Germinal center (tissue), 1 donor: ENCODE results near the gene CACNA1B.
"Not testable (repeated sequence)": the region's sequence is repeated elsewhere in the genome, so short reads cannot be mapped to it uniquely, and the experiment has no call there.

ENCODE experiments used
- DNase-seq: peaks from one replicate; pipeline ENCODE4 v3.0.0; 2012; ENCODE audit warnings: mixed read lengths, low spot score

CACNA1B gene

DNA sequence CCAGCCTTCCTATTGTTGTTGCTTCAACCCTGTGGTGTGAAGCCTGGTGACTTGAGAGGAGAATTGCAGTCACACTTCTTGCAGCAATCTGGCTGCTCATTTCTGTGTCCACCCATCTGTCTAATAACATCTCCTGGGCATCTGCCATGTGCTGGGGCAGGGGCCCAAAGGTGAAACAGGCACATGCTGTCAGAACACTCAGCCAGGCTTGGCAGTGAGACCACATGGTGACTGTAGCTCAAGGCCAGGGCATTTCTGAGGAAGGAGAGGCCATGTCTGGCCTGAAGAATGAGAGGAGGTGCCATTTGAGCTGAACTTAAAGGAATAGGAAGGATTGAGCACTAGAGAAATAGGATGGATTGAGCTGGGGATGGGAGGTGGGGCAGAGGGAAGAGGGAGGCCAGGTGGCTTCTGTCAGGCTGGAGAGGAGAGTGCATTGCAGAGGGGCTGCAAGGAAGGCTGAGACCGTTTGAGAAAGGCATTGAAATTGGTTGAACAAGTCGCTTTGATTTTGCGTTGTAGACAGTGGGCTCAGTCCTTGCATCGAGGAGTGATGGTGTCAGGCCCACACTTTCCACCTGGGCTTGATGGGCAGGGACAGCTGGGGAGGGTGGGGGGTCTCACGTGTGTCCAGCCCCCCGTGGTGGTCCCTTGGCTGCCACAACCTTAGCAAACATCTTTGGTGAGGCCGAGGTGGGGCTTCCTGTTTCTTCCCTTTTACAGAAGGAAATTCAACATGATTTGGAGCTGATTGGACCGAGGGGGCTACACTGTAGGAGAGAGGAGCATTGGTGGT lies 222.4 kb downstream of the CACNA1B start:
- no peak for DNase-seq

GRCh38 chr9:138100711-138101350 lies 223.2 kb downstream of the CACNA1B start:
- DNase-seq: no peak

- no peak for DNase-seq
These were observed 224.1 kb downstream of the CACNA1B start for GRCh38 chr9:138101444-138102234.

- no peak for DNase-seq
These were observed 224.9 kb downstream of the CACNA1B start for GRCh38 chr9:138102246-138103051.

DNA sequence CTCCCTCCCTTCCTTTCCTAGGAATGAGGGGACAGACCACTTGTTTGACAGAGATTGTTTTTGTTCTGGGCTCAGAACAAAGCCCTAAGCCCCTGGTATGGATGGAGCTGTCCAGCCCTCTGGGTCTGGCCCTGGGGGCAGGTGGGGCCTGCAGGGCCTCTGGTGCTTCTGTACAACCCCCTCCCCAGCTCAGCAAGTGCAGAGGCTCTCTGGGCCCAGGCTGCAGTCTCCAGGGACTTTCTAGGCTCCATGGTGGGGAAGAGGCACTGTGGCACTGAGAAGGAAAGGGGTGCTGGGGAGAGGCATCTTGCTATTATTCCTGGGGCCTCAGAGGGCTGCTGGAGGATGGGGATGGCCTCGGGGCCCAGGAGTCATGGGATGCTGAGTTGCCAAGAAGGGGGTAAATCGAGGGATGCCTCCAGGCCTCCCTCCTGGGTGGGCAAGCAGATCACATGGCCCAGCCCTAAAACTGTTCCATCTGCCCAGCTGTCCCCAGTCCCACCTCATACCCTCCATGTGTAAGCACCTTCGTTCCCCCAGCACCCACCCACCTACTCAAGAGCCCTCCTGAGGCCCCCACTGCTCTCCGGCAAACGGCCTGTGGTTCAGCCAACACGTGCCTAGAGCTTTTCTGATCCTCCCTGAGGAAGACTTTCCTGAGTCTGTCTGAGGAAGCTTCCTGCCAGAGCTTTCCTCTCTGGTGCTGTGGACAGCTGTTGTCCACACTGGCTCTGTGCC lies 225.7 kb downstream of the CACNA1B start:
- no peak for DNase-seq

GRCh38 chr9:138103849-138104206 lies 226.2 kb downstream of the CACNA1B start:
- peak; percentile 1 for DNase-seq

DNA sequence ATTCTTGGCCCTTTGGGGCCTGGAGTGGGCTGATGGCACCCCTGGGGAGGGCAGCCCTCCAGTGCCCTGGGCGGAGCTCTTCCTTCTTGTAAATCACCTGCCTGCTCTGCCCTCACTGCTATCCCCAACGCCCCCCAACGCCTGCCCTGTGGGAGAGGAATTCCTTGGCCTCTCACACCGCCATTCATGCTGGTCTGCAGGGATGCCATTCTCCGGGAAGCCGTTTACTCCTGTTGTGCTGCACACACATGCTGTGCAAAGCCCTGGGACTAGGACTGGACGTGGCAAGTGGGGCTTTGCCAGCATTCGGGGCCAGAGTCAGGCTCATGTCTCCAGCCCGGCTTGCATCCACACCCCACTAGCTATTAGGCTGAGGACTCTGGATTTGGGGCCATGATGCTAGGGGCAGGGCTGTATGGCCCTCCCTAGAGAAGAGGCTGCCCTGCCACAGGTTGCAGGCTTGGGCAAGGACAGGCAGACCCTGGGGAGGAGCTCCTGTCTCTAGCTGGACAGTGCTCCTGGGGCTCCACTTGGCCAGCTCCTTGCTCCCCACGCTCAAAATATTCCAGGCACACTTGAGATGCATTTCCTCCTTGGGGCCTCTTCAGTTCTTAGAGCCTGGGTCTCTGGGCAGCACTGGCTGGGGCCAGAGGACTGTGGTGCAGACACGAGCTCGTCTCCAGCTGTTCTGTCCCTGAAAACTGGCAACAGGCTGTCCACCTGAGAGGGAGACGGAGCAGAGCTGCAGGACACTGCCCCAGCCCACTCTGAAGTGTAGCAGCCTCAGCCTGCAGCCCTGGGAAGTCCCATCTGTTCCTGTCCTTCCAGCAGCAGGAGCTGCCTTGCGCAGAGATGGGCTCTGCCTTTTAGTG lies 226.9 kb downstream of the CACNA1B start:
- DNase-seq: no peak

DNA sequence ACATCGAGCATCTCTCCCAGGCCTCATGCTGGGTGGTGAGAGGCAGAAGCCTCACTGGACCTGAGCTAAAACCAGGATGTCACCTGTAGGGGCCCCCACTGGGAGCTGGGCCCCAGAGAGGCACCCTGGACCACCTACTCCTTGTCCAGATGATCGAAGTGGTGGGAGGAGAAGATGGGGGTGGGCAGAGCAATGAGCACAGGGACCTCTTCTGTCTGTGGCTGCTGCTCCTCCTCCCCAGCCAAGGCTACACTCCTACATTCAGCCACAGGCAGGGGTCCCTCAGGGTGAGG lies 227.5 kb downstream of the CACNA1B start:
- DNase-seq: no peak

GRCh38 chr9:138105561-138106505 lies 228.3 kb downstream of the CACNA1B start:
- DNase-seq: peak; percentile 1

DNA sequence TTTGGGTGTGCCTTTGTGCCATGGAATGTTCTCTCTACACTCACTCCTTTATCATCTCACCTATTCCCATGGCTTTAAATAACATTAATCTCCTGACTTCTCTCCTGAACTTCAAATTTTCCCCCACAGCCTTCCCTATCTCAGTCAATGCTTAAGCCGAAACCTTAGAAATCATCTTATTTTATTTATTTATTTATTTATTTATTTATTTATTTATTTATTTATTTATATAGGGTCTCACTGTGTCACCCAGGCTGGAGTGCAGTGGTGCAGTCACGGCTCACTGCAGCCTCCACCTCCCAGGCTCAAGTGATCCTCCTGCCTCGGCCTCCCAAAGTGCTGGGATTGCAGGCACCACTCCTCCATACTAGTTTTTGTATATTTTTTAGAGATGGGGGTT lies 229.5 kb downstream of the CACNA1B start:
- not testable (repeated sequence) for DNase-seq

GRCh38 chr9:138111607-138112006 lies 234.0 kb downstream of the CACNA1B start:
- DNase-seq: peak; percentile 1

- DNase-seq: peak; percentile 1
These were observed 234.6 kb downstream of the CACNA1B start for GRCh38 chr9:138112090-138112748.

GRCh38 chr9:138112791-138113600 lies 235.4 kb downstream of the CACNA1B start:
- DNase-seq: no peak

GRCh38 chr9:138113701-138114325 lies 236.2 kb downstream of the CACNA1B start:
- peak; percentile 1 for DNase-seq

DNA sequence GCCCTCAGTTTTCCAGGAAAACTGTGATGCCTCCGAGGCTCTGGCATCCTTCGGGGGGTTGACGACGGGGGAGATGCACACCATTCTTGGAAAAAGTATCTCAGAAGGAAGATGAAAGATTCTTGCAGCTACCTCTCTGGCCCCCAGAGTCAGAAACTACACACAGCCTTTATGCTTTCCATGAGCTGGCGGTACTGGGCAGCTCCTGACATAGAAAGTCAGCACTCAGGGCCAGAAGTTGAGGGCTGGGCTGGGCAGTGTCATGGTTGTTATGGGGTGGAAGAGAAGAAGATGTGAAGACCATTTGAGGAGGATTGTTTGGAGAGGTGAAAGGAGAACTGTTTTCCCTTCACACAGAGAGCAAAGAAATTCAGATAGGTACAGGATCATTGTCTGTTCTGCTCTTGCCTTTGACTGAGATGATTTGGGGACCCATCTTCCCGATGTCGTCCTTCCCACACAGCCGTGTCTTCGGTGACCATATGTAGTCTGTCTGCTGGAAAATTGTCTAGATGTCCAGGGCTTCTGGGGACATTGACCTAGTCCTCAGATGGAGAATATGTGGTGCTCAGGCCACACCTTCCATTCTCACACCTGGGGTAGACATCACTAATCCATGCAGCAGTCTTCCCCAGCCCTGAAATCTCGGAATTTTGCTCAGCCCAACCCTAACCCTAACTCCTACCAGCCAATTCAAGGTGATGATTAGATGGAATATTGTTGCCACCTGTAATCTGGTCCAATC lies 237.1 kb downstream of the CACNA1B start:
- peak; percentile 1 for DNase-seq

DNA sequence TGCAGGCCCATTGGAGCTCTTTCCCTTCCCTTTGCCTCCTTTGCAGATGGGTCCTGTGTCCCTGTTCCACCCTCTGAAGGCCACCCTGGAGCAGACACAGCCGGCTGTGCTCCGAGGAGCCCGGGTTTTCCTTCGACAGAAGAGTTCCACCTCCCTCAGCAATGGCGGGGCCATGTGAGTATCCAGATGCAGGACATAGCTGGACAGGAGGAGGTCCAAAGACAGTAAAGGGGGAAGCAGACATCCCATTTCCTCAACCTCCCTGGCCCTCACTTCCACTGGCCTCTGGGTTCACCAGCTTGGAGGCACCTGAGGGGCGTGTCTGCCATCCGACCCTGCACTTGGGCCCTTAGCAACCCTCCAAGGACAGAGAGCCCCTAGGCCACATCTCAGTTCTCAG lies 237.9 kb downstream of the CACNA1B start:
- DNase-seq: no peak

GRCh38 chr9:138116521-138116920 lies 238.9 kb downstream of the CACNA1B start:
- DNase-seq: no peak
